Measurements from ENCODE around the gene CIAO2A. TPM values are rescaled to one million over a fixed set of nuclear protein-coding genes. Genes with fewer than 3 reads are reported as not detected.

CIAO2A gene
- total and polyA plus RNA-seq, 4 donors: 124 to 404 (median 159) TPM

DNA sequence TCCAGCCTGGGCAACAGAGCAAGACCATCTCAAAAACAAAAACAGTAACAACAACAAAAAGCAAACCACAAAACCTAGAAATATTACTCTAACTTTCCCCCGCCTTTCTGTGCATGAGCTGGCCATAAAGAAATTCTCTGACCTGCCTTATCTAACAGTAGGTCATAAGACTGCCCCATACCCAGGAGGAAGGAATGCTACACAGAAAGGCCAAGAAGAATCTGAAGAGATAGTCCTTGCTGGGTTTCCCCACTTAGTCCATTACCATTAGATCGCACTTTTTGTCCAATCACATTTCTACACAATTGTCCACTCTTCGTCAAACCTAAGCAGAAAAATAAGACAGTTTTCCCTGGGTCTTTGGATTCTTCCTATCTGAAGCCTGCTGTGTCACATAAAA is 23.5 kb downstream of the CIAO2A start:
- H3K9ac ChIP-seq (ENCODE audit: low read depth in 1 of 2, low read length in 2 of 2): peak overlapping the region in 1 of 2 donors; percentile 40
- WGBS: 98% methylated on average over 3 of the region's 3 CpGs
- peaks cover 17 to 67% (median 52%) of the 10 kb centered on the region in 4 donors for H3K4me1 ChIP-seq (ENCODE audit: control insufficient read depth in 4 of 4, insufficient read depth in 4 of 4, low read length in 3 of 4)
- no peaks in the 10 kb centered on the region for H3K9me3 ChIP-seq (ENCODE audit: control insufficient read depth in 4 of 4, low read length in 3 of 4)
- peak overlapping the region; percentile 77 to 81 for H3K27ac ChIP-seq (ENCODE audit: low read depth in 1 of 2, low read length in 2 of 2)
- no peaks in the 10 kb centered on the region for H3K27me3 ChIP-seq (ENCODE audit: control insufficient read depth in 4 of 4, insufficient read depth in 4 of 4, low read length in 3 of 4)
- peaks cover 0 to 9% (median 0%) of the 10 kb centered on the region in 4 donors for H3K36me3 ChIP-seq (ENCODE audit: control insufficient read depth in 4 of 4, insufficient read depth in 3 of 4, low read depth in 1 of 4, low read length in 3 of 4)
- TF ChIP-seq, protein P1, sequence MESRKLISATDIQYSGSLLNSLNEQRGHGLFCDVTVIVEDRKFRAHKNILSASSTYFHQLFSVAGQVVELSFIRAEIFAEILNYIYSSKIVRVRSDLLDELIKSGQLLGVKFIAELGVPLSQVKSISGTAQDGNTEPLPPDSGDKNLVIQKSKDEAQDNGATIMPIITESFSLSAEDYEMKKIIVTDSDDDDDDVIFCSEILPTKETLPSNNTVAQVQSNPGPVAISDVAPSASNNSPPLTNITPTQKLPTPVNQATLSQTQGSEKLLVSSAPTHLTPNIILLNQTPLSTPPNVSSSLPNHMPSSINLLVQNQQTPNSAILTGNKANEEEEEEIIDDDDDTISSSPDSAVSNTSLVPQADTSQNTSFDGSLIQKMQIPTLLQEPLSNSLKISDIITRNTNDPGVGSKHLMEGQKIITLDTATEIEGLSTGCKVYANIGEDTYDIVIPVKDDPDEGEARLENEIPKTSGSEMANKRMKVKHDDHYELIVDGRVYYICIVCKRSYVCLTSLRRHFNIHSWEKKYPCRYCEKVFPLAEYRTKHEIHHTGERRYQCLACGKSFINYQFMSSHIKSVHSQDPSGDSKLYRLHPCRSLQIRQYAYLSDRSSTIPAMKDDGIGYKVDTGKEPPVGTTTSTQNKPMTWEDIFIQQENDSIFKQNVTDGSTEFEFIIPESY (IDR thresholded peaks at IDR 0.05): no peak
- TF ChIP-seq RAD21 (IDR thresholded peaks at IDR 0.05) (no peak), GABPA (IDR thresholded peaks at IDR 0.05 in 1 of 2, conservative IDR thresholded peaks at IDR 0.05 in 1 of 2) (no peak), ATF3 (IDR thresholded peaks at IDR 0.05) (no peak), HNF4G (IDR thresholded peaks at IDR 0.05) (no peak), FOXA1 (IDR thresholded peaks at IDR 0.05) (no peak), SP1 (IDR thresholded peaks at IDR 0.05) (no peak), EGR1 (IDR thresholded peaks at IDR 0.05; ENCODE audit: low read depth in 2 of 2) (no peak), TAF1 (conservative IDR thresholded peaks at IDR 0.05) (no peak), YY1 (IDR thresholded peaks at IDR 0.05) (no peak), NR2F2 (IDR thresholded peaks at IDR 0.05) (no peak), RXRA (IDR thresholded peaks at IDR 0.05) (no peak), FOXA2 (IDR thresholded peaks at IDR 0.05) (no peak), JUND (IDR thresholded peaks at IDR 0.05) (no peak), REST (IDR thresholded peaks at IDR 0.05) (no peak), HNF4A (conservative IDR thresholded peaks at IDR 0.05) (no peak)
- TF ChIP-seq, protein P2, sequence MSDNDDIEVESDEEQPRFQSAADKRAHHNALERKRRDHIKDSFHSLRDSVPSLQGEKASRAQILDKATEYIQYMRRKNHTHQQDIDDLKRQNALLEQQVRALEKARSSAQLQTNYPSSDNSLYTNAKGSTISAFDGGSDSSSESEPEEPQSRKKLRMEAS (IDR thresholded peaks at IDR 0.05): no peak
- TF ChIP-seq, protein P3, sequence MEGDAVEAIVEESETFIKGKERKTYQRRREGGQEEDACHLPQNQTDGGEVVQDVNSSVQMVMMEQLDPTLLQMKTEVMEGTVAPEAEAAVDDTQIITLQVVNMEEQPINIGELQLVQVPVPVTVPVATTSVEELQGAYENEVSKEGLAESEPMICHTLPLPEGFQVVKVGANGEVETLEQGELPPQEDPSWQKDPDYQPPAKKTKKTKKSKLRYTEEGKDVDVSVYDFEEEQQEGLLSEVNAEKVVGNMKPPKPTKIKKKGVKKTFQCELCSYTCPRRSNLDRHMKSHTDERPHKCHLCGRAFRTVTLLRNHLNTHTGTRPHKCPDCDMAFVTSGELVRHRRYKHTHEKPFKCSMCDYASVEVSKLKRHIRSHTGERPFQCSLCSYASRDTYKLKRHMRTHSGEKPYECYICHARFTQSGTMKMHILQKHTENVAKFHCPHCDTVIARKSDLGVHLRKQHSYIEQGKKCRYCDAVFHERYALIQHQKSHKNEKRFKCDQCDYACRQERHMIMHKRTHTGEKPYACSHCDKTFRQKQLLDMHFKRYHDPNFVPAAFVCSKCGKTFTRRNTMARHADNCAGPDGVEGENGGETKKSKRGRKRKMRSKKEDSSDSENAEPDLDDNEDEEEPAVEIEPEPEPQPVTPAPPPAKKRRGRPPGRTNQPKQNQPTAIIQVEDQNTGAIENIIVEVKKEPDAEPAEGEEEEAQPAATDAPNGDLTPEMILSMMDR (IDR thresholded peaks at IDR 0.05; ENCODE audit: low read depth, low read length, missing input control): no peak
- H3K4me3 ChIP-seq (ENCODE audit: low read depth in 1 of 3, low read length in 3 of 3): no peak overlapping the region
- DNase-seq (ENCODE audit: low spot score): no peak

Measured in liver (tissue), 9 donors.